ENCODE measurements around the gene OLFM2. TPM values are rescaled to one million over a fixed set of nuclear protein-coding genes. Genes with fewer than 3 reads are reported as not detected.

Gene OLFM2
- total RNA-seq, 1 experiment from 2014 or later, result 75.6 TPM

- H4K20me1 ChIP-seq (ENCODE audit: control insufficient read depth, insufficient read depth, insufficient read length), result peaks cover 4% of the 10 kb centered on the region
- peaks cover 2% of the 10 kb centered on the region; the same call in 1 of the 2 replicates for H3K79me2 ChIP-seq (ENCODE audit: insufficient read depth, low read length)
- H2AFZ ChIP-seq (ENCODE audit: low read length), result no peak overlapping the region
- no peak overlapping the region for H4K91ac ChIP-seq (ENCODE audit: insufficient read length, low read depth, low read length)
- H3K4me2 ChIP-seq (ENCODE audit: insufficient read depth, insufficient read length, low read length), result no peak overlapping the region
- no peak overlapping the region; the same call in 1 of the 2 replicates for H2BK15ac ChIP-seq (ENCODE audit: low read depth, low read length)
- TF ChIP-seq CTCF (conservative IDR thresholded peaks at IDR 0.05), result no peak
- no peak overlapping the region for H2AK5ac ChIP-seq (ENCODE audit: insufficient read length, low read length)
- no CpG with 5 or more reads among the region's 6 CpGs for WGBS (ENCODE audit: extremely low coverage, insufficient read length, low lambda C conversion rate)
- Mint-ChIP-seq H3K27ac (peak overlapping the region in 1 of 3 experiments; percentile 23; a peak in 1 of 7 replicates), H3K9me3 (no peaks in the 10 kb centered on the region; a peak in 1 of 5 replicates), H3K36me3 (ENCODE audit: insufficient read depth in 1 of 3, low read depth in 3 of 3) (peaks cover 0 to 4% (median 2%) of the 10 kb centered on the region in 3 experiments; a peak in 4 of 7 replicates), H3K27me3 (ENCODE audit: low read depth) (no peaks in the 10 kb centered on the region), H3K4me3 (no peak overlapping the region), H3K4me1 (no peaks in the 10 kb centered on the region)
- H3K79me1 ChIP-seq (ENCODE audit: insufficient read depth, low read depth, low read length, poor library complexity, severe bottlenecking), result no peaks in the 10 kb centered on the region
- no peak overlapping the region for H3K9ac ChIP-seq (ENCODE audit: extremely low read depth, insufficient read length, low read length)
- peak overlapping the region; percentile 63 for H3K56ac ChIP-seq (ENCODE audit: insufficient read length, low read depth, low read length)
- H4K8ac ChIP-seq (replicated peaks; ENCODE audit: insufficient read length, low read depth, low read length), result no peak overlapping the region
- H2BK12ac ChIP-seq (ENCODE audit: insufficient read length, low read depth, low read length), result no peak overlapping the region
- no peaks in the 10 kb centered on the region for H3K27me3 ChIP-seq (ENCODE audit: insufficient read depth, low read length)
- DNase-seq, result no peak
- no peak overlapping the region for H3K27ac ChIP-seq (ENCODE audit: insufficient read length, low read depth, low read length)
- peak overlapping the region; percentile 59 for H4K5ac ChIP-seq (ENCODE audit: insufficient read length, low read depth, low read length)
- H3K9me3 ChIP-seq (ENCODE audit: control insufficient read depth, low read depth, low read length), result no peaks in the 10 kb centered on the region
- no peak overlapping the region for H3K4ac ChIP-seq (ENCODE audit: low read depth, low read length)
- no peak overlapping the region; the same call in 1 of the 2 replicates for H3K14ac ChIP-seq (ENCODE audit: insufficient read depth, low read length)
- no peak overlapping the region for H3K23ac ChIP-seq (ENCODE audit: insufficient read length, low read depth, low read length)
- no peak overlapping the region for H3K18ac ChIP-seq (ENCODE audit: insufficient read length, low read depth, low read length)
- no peak overlapping the region for H2BK20ac ChIP-seq (ENCODE audit: low read depth, low read length, poor library complexity, severe bottlenecking)
- H3K23me2 ChIP-seq (ENCODE audit: insufficient read length, low read depth, low read length, poor library complexity, severe bottlenecking), result no peaks in the 10 kb centered on the region
- no peaks in the 10 kb centered on the region for H3K4me1 ChIP-seq (ENCODE audit: insufficient read depth, low read length)
- peak overlapping the region; percentile 72 for H2BK5ac ChIP-seq (ENCODE audit: insufficient read length, low read length)
- no peak overlapping the region for H3T11ph ChIP-seq (ENCODE audit: low read length)
- no peak overlapping the region for H2BK120ac ChIP-seq (ENCODE audit: low read depth, low read length, poor library complexity, severe bottlenecking)
Observed at GRCh38 chr19:9891609-9892373, 44.5 kb downstream of the OLFM2 start.
